GM12892 (cell line): ENCODE data around the gene APPBP2.

Source experiments
- POLR2A ChIP-seq: IDR thresholded peaks from 2 replicates; pipeline ENCODE4 v1.6.1; 2011; ENCODE audit warnings: low read depth, low read length, control low read depth
- POLR2AphosphoS5 ChIP-seq: IDR thresholded peaks from 2 replicates; pipeline ENCODE4 v1.6.1; 2011; ENCODE audit warnings: low read depth, low read length, control low read depth
- TAF1 ChIP-seq: IDR thresholded peaks from 2 replicates; pipeline ENCODE4 v1.6.1; 2011; ENCODE audit warnings: low read depth, mild to moderate bottlenecking, control low read depth, low read length, borderline replicate concordance

- no peak for TF ChIP-seq POLR2AphosphoS5
- no peak for TF ChIP-seq TAF1
- no peak for TF ChIP-seq POLR2A
Observed at GRCh38 chr17:60501589-60501988, 24.5 kb downstream of the APPBP2 start.
